ENCODE data around the gene PCCB. TPM values are rescaled to one million over a fixed set of nuclear protein-coding genes. Genes with fewer than 3 reads are reported as not detected.
A peak's percentile ranks its signal among the peaks of the same experiment; 100 is the strongest.

PCCB gene
- total and polyA plus RNA-seq, 9 donors: 8.2 to 107 (median 22.1) TPM

- Histone ChIP-seq H3K4me3 (no peak overlapping the region), H3K27ac (no peak overlapping the region), H3K4me1 (ENCODE audit: insufficient read depth) (peaks cover 1% of the 10 kb centered on the region), H3K27me3 (no peaks in the 10 kb centered on the region), H3K9me3 (no peaks in the 10 kb centered on the region), H3K36me3 (no peaks in the 10 kb centered on the region)
- intact Hi-C loops (cut with DNase I): loop anchor here in 1 of 4 donors (5.0 kb wide), 1 partner anchor 52 kb away; the partner anchor contains the start of gene MSL2
- DNase-seq: no peak
- WGBS, 3 donors: 97 to 99% (median 99%) methylated on average over 3 of the region's 3 CpGs
- TF ChIP-seq POLR2A (IDR thresholded peaks at IDR 0.05): no peak
- TF ChIP-seq CTCF (IDR thresholded peaks at IDR 0.05): no peak
- TF ChIP-seq EP300 (IDR thresholded peaks at IDR 0.05): no peak
Observed at GRCh38 chr3:136249091-136249490, 1.0 kb upstream of the PCCB start.

- TF ChIP-seq POLR2A (IDR thresholded peaks at IDR 0.05) (no peak), CTCF (IDR thresholded peaks at IDR 0.05) (no peak), EP300 (IDR thresholded peaks at IDR 0.05) (no peak)
- WGBS, 3 donors: 87 to 94% (median 87%) methylated on average over 6 of the region's 6 CpGs
- peak in 1 of 5 donors; percentile 35 for DNase-seq
Observed at GRCh38 chr3:136249593-136249992, 547 bp upstream of the PCCB start.

GRCh38 chr3:136250903-136251460 is 842 bp downstream of the PCCB start:
- Histone ChIP-seq H3K9me3 (no peaks in the 10 kb centered on the region), H3K27ac (peak overlapping the region; percentile 4 to 79), H3K4me1 (ENCODE audit: insufficient read depth) (peaks cover 1% of the 10 kb centered on the region), H3K36me3 (no peaks in the 10 kb centered on the region), H3K4me3 (peak overlapping the region; percentile 72), H3K27me3 (no peaks in the 10 kb centered on the region)
- 1 to 6% (median 2%) methylated on average over 18 of the region's 18 CpGs for WGBS, 3 donors
- intact Hi-C loops (cut with DNase I): loop anchor here in 2 of 4 donors (2.0 to 5.0 kb wide), 3 partner anchors 179 to 502 kb away; partner anchors contain the start of gene STAG1 (in 1 of the 2)
- DNase-seq: peak; percentile 61 to 76 (median 69)
- no peak for TF ChIP-seq CTCF (IDR thresholded peaks at IDR 0.05)
- no peak for TF ChIP-seq EP300 (IDR thresholded peaks at IDR 0.05)
- no peak for TF ChIP-seq POLR2A (IDR thresholded peaks at IDR 0.05)

More at GRCh38 chr3:136249593-136249992, 547 bp upstream of the PCCB start:
- H3K36me3 ChIP-seq: no peaks in the 10 kb centered on the region
- H3K4me1 ChIP-seq (ENCODE audit: insufficient read depth): peaks cover 1% of the 10 kb centered on the region
- peak overlapping the region; percentile 72 for H3K4me3 ChIP-seq
- H3K27ac ChIP-seq: peak overlapping the region; percentile 4 to 79
- no peaks in the 10 kb centered on the region for H3K9me3 ChIP-seq
- intact Hi-C loops (cut with DNase I): loop anchor here in 1 of 4 donors (5.0 kb wide), 1 partner anchor 52 kb away; the partner anchor contains the start of gene MSL2
- H3K27me3 ChIP-seq: no peaks in the 10 kb centered on the region

GRCh38 chr3:136251511-136251910 is 1.4 kb downstream of the PCCB start:
- intact Hi-C loops (cut with DNase I): loop anchor here in 2 of 4 donors (2.0 to 5.0 kb wide), 3 partner anchors 179 to 501 kb away; partner anchors contain the start of gene STAG1 (in 1 of the 2)
- H3K9me3 ChIP-seq: no peaks in the 10 kb centered on the region
- no peaks in the 10 kb centered on the region for H3K36me3 ChIP-seq
- peak overlapping the region; percentile 4 to 79 for H3K27ac ChIP-seq
- peaks cover 1% of the 10 kb centered on the region for H3K4me1 ChIP-seq (ENCODE audit: insufficient read depth)
- H3K27me3 ChIP-seq: no peaks in the 10 kb centered on the region
- WGBS, 3 donors: 71 to 85% (median 85%) methylated on average over 3 of the region's 3 CpGs
- no peak for TF ChIP-seq EP300 (IDR thresholded peaks at IDR 0.05)
- no peak overlapping the region for H3K4me3 ChIP-seq
- DNase-seq: peak in 1 of 5 donors; percentile 30
